SK-N-SH (cell line): Measurements from ENCODE around the gene RCAN1.

ENCODE experiments used
- CTCF ChIP-seq: fragments of 200-600 bp; sonication (generic); IDR thresholded peaks from 2 replicates; pipeline ENCODE4 v1.6.1; 2017; ENCODE audit warnings: antibody characterized with exemption, mild to moderate bottlenecking, moderate library complexity
- ELF1 ChIP-seq: IDR thresholded peaks from 2 replicates; pipeline ENCODE4 v1.4.0; 2012
- JUND ChIP-seq: IDR thresholded peaks from 2 replicates; pipeline ENCODE4 v1.4.0; 2012
- POLR2AphosphoS5 ChIP-seq: IDR thresholded peaks from 2 replicates; pipeline ENCODE4 v1.6.1; 2012; ENCODE audit warnings: low read depth, low read length
- RAD21 ChIP-seq: IDR thresholded peaks from 2 replicates; pipeline ENCODE4 v1.6.1; 2012; ENCODE audit warnings: mild to moderate bottlenecking, low read length
- SIN3A ChIP-seq: IDR thresholded peaks from 2 replicates; pipeline ENCODE4 v1.6.1; 2012; ENCODE audit warnings: low read depth, mild to moderate bottlenecking, low read length, moderate library complexity, borderline replicate concordance
- SMC3 ChIP-seq: IDR thresholded peaks from 2 replicates; pipeline ENCODE4 v1.6.1; 2012; ENCODE audit warnings: low read depth, low read length, improper control_type of control experiment
- YY1 ChIP-seq: IDR thresholded peaks from 2 replicates; pipeline ENCODE4 v1.4.0; 2012; ENCODE audit warnings: low read depth, mild to moderate bottlenecking
- ZBTB33 ChIP-seq: IDR thresholded peaks from 2 replicates; pipeline ENCODE4 v1.4.0; 2012; ENCODE audit warnings: low read depth, borderline replicate concordance
- TF ChIP-seq, protein P1 (sequence below): fragments of 150-350 bp; IDR thresholded peaks from 2 replicates; pipeline ENCODE4 v1.6.1; 2017; ENCODE audit warnings: antibody characterized with exemption, low read length, low read depth, borderline replicate concordance

- TF ChIP-seq CTCF (peak; percentile 85), JUND (no peak), RAD21 (peak; percentile 94), SIN3A (no peak), ZBTB33 (no peak), SMC3 (peak; percentile 84), YY1 (no peak), POLR2AphosphoS5 (no peak), ELF1 (no peak)
- TF ChIP-seq, protein P1, sequence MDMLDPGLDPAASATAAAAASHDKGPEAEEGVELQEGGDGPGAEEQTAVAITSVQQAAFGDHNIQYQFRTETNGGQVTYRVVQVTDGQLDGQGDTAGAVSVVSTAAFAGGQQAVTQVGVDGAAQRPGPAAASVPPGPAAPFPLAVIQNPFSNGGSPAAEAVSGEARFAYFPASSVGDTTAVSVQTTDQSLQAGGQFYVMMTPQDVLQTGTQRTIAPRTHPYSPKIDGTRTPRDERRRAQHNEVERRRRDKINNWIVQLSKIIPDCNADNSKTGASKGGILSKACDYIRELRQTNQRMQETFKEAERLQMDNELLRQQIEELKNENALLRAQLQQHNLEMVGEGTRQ, result no peak
Measured at GRCh38 chr21:34630536-34631143, 15.7 kb upstream of the RCAN1 start.
